Epithelial cell of esophagus (primary cell): ENCODE measurements around the gene RAB40C.

Source experiments
- DNase-seq: peaks from one replicate; pipeline ENCODE4 v3.0.0; 2010; ENCODE audit warnings: low read depth
- H3K4me3 ChIP-seq: 2 replicates; pipeline ENCODE4 v1.5.1; 2011; ENCODE audit warnings: mild to moderate bottlenecking, low read length, control low read depth
- CTCF ChIP-seq: IDR thresholded peaks from 2 replicates; pipeline ENCODE4 v1.5.1; 2011; ENCODE audit warnings: low read depth, mild to moderate bottlenecking, low read length, control low read depth, inconsistent platforms; ENCODE audit not compliant: insufficient read depth; ENCODE audit errors: missing control alignments

Gene RAB40C

DNA sequence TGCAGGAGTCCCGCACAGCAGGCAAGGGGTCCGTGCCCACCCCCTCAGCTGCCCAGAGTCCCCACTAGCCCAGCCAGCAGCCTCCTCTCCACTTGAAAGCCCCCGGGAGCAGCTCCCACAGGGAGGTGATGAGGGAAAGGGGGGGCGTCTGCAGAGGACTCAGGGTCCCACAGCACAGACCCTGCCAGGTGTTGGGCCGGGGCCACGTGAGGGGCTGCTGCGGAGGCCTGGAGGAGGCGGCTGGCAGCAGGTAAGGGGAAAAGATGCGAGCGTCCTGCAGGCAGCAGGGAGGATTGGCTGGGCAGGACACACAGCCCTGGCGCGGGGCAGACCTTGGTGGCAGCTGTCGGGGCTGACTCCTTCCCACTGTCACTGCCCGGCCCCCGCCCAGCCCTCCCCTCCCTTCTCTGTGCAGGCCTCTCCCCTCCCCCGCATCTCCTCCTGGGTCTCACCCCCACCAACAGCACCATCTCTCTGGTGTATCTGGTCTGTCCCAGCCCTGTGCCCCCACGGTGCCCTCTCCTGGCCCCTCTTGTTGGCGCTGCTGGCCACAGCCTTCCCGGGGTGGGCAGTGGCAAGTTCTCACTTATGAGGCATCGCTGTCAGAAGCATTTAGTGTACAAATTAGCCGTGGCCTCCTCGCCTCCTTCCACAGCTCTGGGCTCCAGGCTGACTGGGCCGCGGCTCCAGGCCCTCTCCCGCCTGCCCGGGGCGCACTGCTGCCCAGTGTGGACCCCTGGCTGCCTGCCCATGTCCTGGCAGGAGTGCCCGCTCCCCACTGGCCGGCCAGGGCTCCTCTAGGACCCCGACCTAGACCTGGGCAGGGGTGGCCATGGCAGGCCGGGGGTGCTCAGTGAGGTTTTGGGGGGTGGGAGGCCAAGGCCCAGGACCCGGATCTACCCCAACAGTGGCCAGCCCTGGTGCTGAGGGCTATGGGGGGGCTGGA is 34.1 kb upstream of the RAB40C start:
- H3K4me3 ChIP-seq, result no peak overlapping the region
- no peak for TF ChIP-seq CTCF
- no peak for DNase-seq

DNA sequence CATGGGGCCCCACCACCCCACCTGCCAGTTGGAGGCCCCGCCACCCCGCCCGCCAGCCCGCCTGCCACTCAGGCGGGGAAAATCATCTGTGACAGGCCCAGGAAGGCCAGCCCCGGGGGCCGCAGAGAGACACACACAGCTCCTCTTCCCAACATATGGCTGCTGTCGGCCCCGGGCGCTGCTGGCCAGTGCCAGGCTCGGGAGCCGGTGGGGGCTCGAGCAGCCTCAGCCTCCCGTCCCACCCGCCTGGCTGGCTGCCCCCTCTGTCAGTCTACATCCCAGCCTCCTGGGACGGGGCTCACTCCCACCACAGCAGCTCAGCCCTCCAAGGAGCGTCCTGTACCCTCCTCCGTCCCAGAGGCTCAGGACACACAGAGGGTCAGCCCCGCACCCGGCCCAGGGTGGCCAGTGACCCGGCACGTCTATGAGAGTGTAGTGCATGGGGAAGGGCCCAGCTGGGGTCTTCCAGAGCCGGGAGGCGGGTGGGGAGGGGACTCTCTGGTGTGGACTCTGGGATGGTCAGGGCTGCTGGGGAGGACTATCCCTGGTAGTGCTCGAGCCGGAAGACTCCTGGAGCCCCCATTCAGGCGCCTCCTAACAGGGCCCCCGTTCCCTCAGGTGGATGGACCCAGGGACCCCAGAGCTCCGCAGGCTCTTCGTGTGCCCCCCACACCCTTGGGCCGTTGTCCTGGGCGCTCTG is 33.2 kb upstream of the RAB40C start:
- no peak for TF ChIP-seq CTCF
- no peak for DNase-seq
- no peak overlapping the region for H3K4me3 ChIP-seq

- no peak for TF ChIP-seq CTCF
- no peak for DNase-seq
- no peak overlapping the region for H3K4me3 ChIP-seq
Observed at GRCh38 chr16:557463-558297, 32.2 kb upstream of the RAB40C start.

GRCh38 chr16:558298-559020 is 31.4 kb upstream of the RAB40C start:
- TF ChIP-seq CTCF, result no peak
- H3K4me3 ChIP-seq, result no peak overlapping the region

GRCh38 chr16:559021-559380 is 30.9 kb upstream of the RAB40C start:
- no peak for DNase-seq
- no peak for TF ChIP-seq CTCF
- no peak overlapping the region for H3K4me3 ChIP-seq

More at GRCh38 chr16:558298-559020, 31.4 kb upstream of the RAB40C start:
- no peak for DNase-seq
